Immature natural killer cell (primary cell): ENCODE measurements around the gene ADSL. TPM values are rescaled to one million over a fixed set of nuclear protein-coding genes. Genes with fewer than 3 reads are reported as not detected.
"Not testable (repeated sequence)": the region's sequence is repeated elsewhere in the genome, so short reads cannot be mapped to it uniquely, and the experiment has no call there.

Experiments
- DNase-seq, 3 donors: peaks; one replicate each; pipeline ENCODE4 v3.0.0; 2022; ENCODE audit warnings: mixed read lengths in 1 of 3
- H3K27ac Mint-ChIP-seq, 6 donors: one replicate each; pipeline ENCODE4 v1.8.0; 2020; ENCODE audit warnings: mixed read lengths in 6 of 6, mild to moderate bottlenecking in 5 of 6, inconsistent platforms in 4 of 6, moderate library complexity in 3 of 6
- H3K27me3 Mint-ChIP-seq, 3 donors: one replicate each; pipeline ENCODE4 v1.8.0; 2020 to 2021; ENCODE audit warnings: low read depth in 3 of 3, mild to moderate bottlenecking in 3 of 3, mixed read lengths in 3 of 3, moderate library complexity in 3 of 3, inconsistent platforms in 1 of 3
- H3K36me3 Mint-ChIP-seq, 3 donors: one replicate each; pipeline ENCODE4 v1.8.0; 2020; ENCODE audit warnings: mixed read lengths in 3 of 3, inconsistent platforms in 2 of 3, mild to moderate bottlenecking in 2 of 3
- H3K4me1 Mint-ChIP-seq, 2 donors: one replicate each; pipeline ENCODE4 v1.8.0; 2020; ENCODE audit warnings: inconsistent platforms in 2 of 2, mild to moderate bottlenecking in 2 of 2, mixed read lengths in 2 of 2, moderate library complexity in 1 of 2
- H3K4me3 Mint-ChIP-seq, 5 donors: one replicate each; pipeline ENCODE4 v1.8.0; 2020; ENCODE audit warnings: mild to moderate bottlenecking in 5 of 5, mixed read lengths in 5 of 5, inconsistent platforms in 3 of 5, moderate library complexity in 3 of 5
- H3K9me3 Mint-ChIP-seq, 6 donors: one replicate each; pipeline ENCODE4 v1.8.0; 2020; ENCODE audit warnings: mild to moderate bottlenecking in 6 of 6, mixed read lengths in 6 of 6, inconsistent platforms in 4 of 6, moderate library complexity in 3 of 6
- polyA plus RNA-seq, 3 donors: library from polyadenylated mRNA; unstranded; fragments of 300-500 nt; fragmentation: Illumina TruSeq; gene quantifications; one replicate each; pipeline ENCODE4 v1.2.3, GENCODE V29; 2021

ADSL gene
- 10 to 100 TPM; 57.5 to 59.7 (median 59.3) TPM for polyA plus RNA-seq

DNA sequence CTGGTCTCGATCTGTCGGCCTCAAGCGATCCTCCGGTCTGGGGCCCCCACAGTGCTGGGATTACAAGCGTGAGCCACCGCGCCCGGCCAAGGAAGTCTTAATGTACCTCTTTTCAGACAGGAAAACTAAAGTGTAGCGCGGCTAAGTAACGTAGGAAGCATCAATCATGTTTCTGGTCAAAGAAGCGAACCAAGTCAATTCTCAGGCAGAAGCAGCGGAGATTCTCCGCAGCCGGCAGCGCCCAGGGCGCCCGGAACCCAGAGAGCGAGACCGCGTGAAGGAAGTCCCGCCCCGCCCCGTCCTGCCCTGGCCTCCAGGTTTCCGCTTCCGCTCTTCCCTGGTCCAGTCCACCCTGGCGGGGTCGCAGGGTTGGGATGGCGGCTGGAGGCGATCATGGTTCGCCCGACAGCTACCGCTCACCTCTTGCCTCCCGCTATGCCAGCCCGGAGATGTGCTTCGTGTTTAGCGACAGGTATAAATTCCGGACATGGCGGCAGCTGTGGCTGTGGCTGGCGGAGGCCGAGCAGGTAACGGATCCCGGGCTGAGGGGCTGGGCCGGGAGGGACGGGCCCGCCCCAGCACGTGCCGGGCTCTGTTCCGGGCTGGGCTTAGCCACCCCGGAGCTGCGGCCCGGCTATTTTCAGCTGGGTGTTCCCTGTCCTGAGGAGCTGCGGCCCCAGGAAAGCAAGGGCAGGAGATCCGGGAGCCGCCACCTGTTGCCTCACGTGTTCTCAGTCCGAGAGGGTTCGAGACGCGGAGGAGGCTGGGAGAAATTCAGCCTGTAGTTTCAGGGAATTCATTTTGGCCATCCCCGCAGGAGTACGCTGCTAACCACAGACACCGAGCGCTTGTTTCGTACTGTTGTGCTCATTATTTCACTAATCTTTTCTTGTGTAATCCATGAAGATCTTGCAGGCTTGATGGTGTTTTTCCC is at the start of gene ADSL:
TSS of gene ADSL (plus strand) at position 316 of the 934 bp plus-strand sequence. CDS start at position 375, 59 bp downstream.
- Mint-ChIP-seq H3K4me3 (peak within 1 kb of the TSS; percentile 96 to 99 (median 99)), H3K4me1 (peaks cover 28 to 41% of the 10 kb centered on the region in 2 donors), H3K27ac (peak within 1 kb of the TSS; percentile 91 to 99 (median 96)), H3K9me3 (no peaks in the 10 kb centered on the region), H3K36me3 (peaks cover 4 to 5% (median 4%) of the 10 kb centered on the region in 3 donors), H3K27me3 (peaks cover 7 to 9% (median 8%) of the 10 kb centered on the region in 3 donors)
- peak; percentile 77 to 80 (median 79) for DNase-seq

DNA sequence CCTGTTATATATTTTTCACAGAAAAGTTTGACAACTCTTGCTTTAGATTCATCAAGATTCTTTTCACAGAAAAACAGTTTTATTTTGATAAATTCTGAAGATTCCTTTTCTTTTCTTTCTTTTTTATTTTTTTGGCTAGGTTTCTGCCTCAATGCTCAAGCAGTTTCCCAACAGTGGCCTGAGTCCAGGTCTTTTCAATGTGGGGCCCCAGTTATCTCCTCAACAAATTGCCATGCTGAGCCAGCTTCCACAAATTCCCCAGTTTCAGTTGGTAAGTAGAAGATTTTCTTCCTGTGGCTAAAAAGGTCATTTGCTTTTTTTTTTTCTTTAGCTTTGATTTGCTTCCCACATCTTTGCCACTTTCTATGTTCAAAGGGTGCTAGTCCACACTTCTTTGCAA is 46.0 kb upstream of the ADSL start:
- Mint-ChIP-seq H3K4me3 (no peak overlapping the region), H3K9me3 (no peaks in the 10 kb centered on the region), H3K4me1 (peaks cover 1 to 5% of the 10 kb centered on the region in 2 donors), H3K27ac (no peak overlapping the region), H3K36me3 (peaks cover 17 to 33% (median 25%) of the 10 kb centered on the region in 3 donors), H3K27me3 (peaks cover 0 to 9% (median 0%) of the 10 kb centered on the region in 3 donors)
- no peak for DNase-seq

GRCh38 chr22:40300884-40301672 is 45.2 kb upstream of the ADSL start:
- H3K4me1 Mint-ChIP-seq = peaks cover 1 to 5% of the 10 kb centered on the region in 2 donors
- H3K4me3 Mint-ChIP-seq = no peak overlapping the region
- H3K9me3 Mint-ChIP-seq = no peaks in the 10 kb centered on the region
- H3K27ac Mint-ChIP-seq = no peak overlapping the region
- peaks cover 9 to 33% (median 18%) of the 10 kb centered on the region in 3 donors for H3K36me3 Mint-ChIP-seq
- H3K27me3 Mint-ChIP-seq = peaks cover 0 to 9% (median 0%) of the 10 kb centered on the region in 3 donors
- no peak for DNase-seq

DNA sequence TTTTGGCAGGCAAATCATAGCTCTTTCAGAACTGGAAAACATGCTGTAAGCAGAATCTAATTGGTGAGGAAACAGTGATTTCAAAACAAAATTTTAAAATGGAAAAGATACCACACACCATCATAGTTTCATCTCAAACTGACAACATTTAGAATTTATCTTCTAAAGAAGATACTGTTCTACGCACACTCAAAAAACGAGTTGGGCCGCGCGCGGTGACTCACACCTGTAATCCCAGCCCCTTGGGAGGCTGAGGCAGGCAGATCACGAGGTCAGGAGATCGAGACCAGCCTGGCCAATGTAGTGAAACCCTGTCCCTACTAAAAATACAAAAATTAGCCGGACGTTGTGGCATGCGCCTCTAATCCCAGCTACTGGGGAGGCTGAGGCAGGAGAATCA is 44.2 kb upstream of the ADSL start:
- DNase-seq = no peak
- Mint-ChIP-seq H3K27me3 (peaks cover 0 to 9% (median 0%) of the 10 kb centered on the region in 3 donors), H3K9me3 (no peaks in the 10 kb centered on the region), H3K4me1 (peaks cover under 1 to 5% of the 10 kb centered on the region in 2 donors), H3K4me3 (no peak overlapping the region), H3K27ac (no peak overlapping the region), H3K36me3 (peaks cover 9 to 33% (median 18%) of the 10 kb centered on the region in 3 donors)

GRCh38 chr22:40305625-40306024 is 40.7 kb upstream of the ADSL start:
- no peaks in the 10 kb centered on the region for H3K4me1 Mint-ChIP-seq
- no peak for DNase-seq
- no peaks in the 10 kb centered on the region for H3K9me3 Mint-ChIP-seq
- H3K36me3 Mint-ChIP-seq = peaks cover 11 to 43% (median 24%) of the 10 kb centered on the region in 3 donors
- H3K27ac Mint-ChIP-seq = no peak overlapping the region
- peaks cover 2 to 4% (median 3%) of the 10 kb centered on the region in 3 donors for H3K27me3 Mint-ChIP-seq
- H3K4me3 Mint-ChIP-seq = no peak overlapping the region

DNA sequence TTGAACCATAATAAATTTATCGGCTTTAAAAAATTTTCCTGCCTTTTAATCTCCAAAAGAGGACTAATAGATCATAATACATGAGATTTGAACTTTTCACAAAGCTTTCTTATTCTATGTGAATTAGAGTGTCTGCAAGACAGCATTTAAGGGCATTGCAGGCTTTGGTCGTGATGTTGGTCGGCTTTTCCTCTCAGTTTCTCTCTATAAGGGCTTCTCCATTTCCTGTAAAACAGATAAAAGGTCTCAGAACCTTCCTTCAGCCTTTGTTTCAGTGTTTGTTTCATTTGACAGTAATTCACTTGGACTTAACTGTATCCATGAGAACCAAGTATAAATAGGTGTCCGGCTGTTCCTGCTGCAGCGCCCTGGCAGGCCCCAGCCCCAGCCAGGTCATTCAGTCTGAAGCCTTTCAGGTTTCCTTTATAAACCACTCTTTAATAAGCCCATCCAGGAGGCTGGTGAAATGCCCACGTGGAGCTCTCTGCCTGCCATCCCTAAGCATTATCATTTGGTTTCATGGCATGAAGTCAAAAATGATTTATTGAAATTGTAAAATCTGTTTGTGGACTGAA is 37.2 kb upstream of the ADSL start:
- Mint-ChIP-seq H3K9me3 (no peaks in the 10 kb centered on the region), H3K27me3 (peaks cover 2 to 4% (median 3%) of the 10 kb centered on the region in 3 donors), H3K4me1 (peaks cover 4 to 12% of the 10 kb centered on the region in 2 donors), H3K36me3 (peaks cover 27 to 57% (median 30%) of the 10 kb centered on the region in 3 donors), H3K27ac (no peak overlapping the region), H3K4me3 (no peak overlapping the region)
- DNase-seq = no peak

GRCh38 chr22:40309631-40310030 is 36.7 kb upstream of the ADSL start:
- H3K4me1 Mint-ChIP-seq = peaks cover 4 to 12% of the 10 kb centered on the region in 2 donors
- H3K36me3 Mint-ChIP-seq = peaks cover 29 to 61% (median 36%) of the 10 kb centered on the region in 3 donors
- H3K27me3 Mint-ChIP-seq = peaks cover 1 to 4% (median 3%) of the 10 kb centered on the region in 3 donors
- H3K9me3 Mint-ChIP-seq = no peaks in the 10 kb centered on the region
- no peak for DNase-seq
- H3K4me3 Mint-ChIP-seq = no peak overlapping the region
- H3K27ac Mint-ChIP-seq = no peak overlapping the region

GRCh38 chr22:40310081-40310767 is 36.1 kb upstream of the ADSL start:
- H3K9me3 Mint-ChIP-seq = no peaks in the 10 kb centered on the region
- H3K4me3 Mint-ChIP-seq = no peak overlapping the region
- peaks cover 4 to 12% of the 10 kb centered on the region in 2 donors for H3K4me1 Mint-ChIP-seq
- no peak for DNase-seq
- H3K27me3 Mint-ChIP-seq = peaks cover 1 to 4% (median 3%) of the 10 kb centered on the region in 3 donors
- peaks cover 32 to 60% (median 39%) of the 10 kb centered on the region in 3 donors for H3K36me3 Mint-ChIP-seq
- H3K27ac Mint-ChIP-seq = no peak overlapping the region

DNA sequence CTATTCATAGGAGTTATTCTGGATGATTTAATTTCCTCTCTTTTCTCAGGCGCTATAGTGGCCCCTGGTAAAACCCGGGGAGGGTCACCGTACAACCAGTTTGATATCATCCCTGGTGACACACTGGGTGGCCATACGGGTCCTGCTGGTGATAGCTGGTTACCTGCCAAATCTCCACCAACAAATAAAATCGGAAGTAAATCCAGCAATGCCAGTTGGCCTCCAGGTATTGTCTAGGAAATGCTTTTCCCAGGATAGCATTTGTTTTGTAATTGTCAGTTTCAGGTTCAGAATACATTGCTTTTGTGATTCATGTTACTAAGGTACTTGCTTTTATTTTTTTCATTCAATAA is 35.6 kb upstream of the ADSL start:
- H3K4me3 Mint-ChIP-seq = no peak overlapping the region

DNA sequence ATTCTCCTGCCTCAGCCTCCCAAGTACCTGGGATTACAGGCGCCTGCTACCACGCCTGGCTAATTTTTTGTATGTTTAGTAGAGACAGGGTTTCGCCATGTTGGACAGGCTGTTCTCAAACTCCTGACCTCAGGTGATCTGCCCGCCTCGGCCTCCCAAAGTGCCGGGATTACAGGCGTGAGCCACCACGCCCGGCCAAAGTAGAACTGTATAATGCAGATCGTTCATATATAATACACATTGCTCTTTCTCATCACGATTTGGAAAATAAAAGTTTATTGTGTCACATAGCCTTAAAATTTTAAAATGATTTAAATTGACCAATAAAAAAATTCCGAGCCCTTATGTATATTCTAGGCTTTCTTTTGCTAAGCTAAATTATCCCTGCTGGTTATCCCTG is 34.7 kb upstream of the ADSL start:
- DNase-seq, H3K27me3 Mint-ChIP-seq, H3K4me3 Mint-ChIP-seq, H3K27ac Mint-ChIP-seq, H3K9me3 Mint-ChIP-seq: not testable (repeated sequence)
- Mint-ChIP-seq H3K36me3 (peaks cover 42 to 72% (median 46%) of the 10 kb centered on the region in 3 donors), H3K4me1 (peaks cover 4 to 12% of the 10 kb centered on the region in 2 donors)

More for the DNA sequence above, 35.6 kb upstream of the ADSL start:
- Mint-ChIP-seq H3K27me3 (peaks cover 1 to 4% (median 3%) of the 10 kb centered on the region in 3 donors), H3K36me3 (peaks cover 38 to 66% (median 44%) of the 10 kb centered on the region in 3 donors), H3K4me1 (peaks cover 4 to 12% of the 10 kb centered on the region in 2 donors), H3K27ac (no peak overlapping the region), H3K9me3 (no peaks in the 10 kb centered on the region)
- no peak for DNase-seq

DNA sequence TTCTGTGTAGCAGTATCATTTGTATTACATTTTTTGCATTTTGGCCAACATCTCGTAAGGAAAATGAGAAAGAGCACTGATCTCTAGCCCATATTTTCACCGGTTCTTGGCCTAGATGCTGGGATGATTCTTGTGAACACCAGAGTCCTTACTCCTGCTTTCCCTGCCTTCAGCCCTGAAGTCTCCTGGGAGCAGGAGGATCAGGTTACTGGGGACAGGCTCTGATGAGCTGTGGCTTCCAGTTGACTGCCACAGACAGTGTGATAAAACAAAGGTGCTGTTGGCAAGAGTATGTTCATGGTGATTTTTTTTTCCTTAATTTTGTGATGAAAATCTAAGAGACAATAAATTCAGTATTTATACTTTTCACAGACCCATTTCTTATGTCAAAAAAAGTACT is 34.2 kb upstream of the ADSL start:
- no peak overlapping the region for H3K27ac Mint-ChIP-seq
- H3K36me3 Mint-ChIP-seq = peaks cover 46 to 76% (median 50%) of the 10 kb centered on the region in 3 donors
- peaks cover 1 to 4% (median 4%) of the 10 kb centered on the region in 3 donors for H3K27me3 Mint-ChIP-seq
- DNase-seq = no peak
- peaks cover 4 to 12% of the 10 kb centered on the region in 2 donors for H3K4me1 Mint-ChIP-seq
- H3K4me3 Mint-ChIP-seq = no peak overlapping the region
- H3K9me3 Mint-ChIP-seq = no peaks in the 10 kb centered on the region

- Mint-ChIP-seq H3K36me3 (peaks cover 46 to 77% (median 49%) of the 10 kb centered on the region in 3 donors), H3K27ac (peak overlapping the region in 1 of 6 donors; percentile 63), H3K4me1 (peaks cover 4 to 12% of the 10 kb centered on the region in 2 donors)
These were observed 33.3 kb upstream of the ADSL start for GRCh38 chr22:40313007-40313406.

DNA sequence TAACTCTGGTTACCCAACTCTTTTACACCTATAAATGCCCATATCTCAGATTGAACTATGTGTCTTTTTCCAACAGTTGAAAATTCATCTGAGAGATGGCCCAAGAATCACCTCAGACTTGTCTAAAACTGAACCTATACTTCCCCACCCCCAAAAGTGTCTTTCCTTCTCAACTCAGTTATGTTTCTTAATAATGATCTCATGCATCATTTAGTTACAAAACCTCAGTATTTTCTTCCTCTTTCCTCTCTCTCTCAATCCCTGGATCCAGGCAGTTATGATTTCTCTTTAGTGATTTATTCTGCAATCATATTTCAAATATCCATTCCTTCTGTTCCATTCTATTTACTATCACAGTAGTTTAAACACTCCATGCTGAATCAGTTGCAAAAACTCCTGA is 32.3 kb upstream of the ADSL start:
- Mint-ChIP-seq H3K9me3 (no peaks in the 10 kb centered on the region), H3K27ac (peak overlapping the region in 2 of 6 donors; percentile 2 to 12), H3K27me3 (peaks cover 1 to 4% (median 2%) of the 10 kb centered on the region in 3 donors), H3K4me1 (peaks cover 4 to 12% of the 10 kb centered on the region in 2 donors), H3K4me3 (no peak overlapping the region), H3K36me3 (peaks cover 40 to 75% (median 42%) of the 10 kb centered on the region in 3 donors)
- DNase-seq = no peak

More at GRCh38 chr22:40313007-40313406, 33.3 kb upstream of the ADSL start:
- no peaks in the 10 kb centered on the region for H3K9me3 Mint-ChIP-seq
- no peak overlapping the region for H3K4me3 Mint-ChIP-seq
- peaks cover 1 to 4% (median 3%) of the 10 kb centered on the region in 3 donors for H3K27me3 Mint-ChIP-seq
- DNase-seq = no peak
